ENCODE results near the gene MAN1C1. TPM values are rescaled to one million over a fixed set of nuclear protein-coding genes. Genes with fewer than 3 reads are reported as not detected.

Gene MAN1C1
- total and polyA plus RNA-seq, 2 donors (not counting 3 experiments of a cell fraction or from before 2014, with no cell fraction given): 1.5 to 4.0 TPM

- no peak overlapping the region for H3K4me2 ChIP-seq (ENCODE audit: insufficient read depth, low read length)
- H3K27me3 ChIP-seq (ENCODE audit: control insufficient read depth in 2 of 2, insufficient read depth in 2 of 2, low read length in 2 of 2): no peaks in the 10 kb centered on the region
- ChIA-PET CTCF (interaction anchor here (1.3 kb wide), 1 partner anchor 10 kb away, joined by 5 read pairs; no protein-coding TSS in a partner anchor), POLR2A (no interaction called here)
- dilution Hi-C loops (cut with MboI; ENCODE audit: extremely low pct_ligation_motif_present, low sequenced_read_pairs) (no loop called here), intact Hi-C loops (cut with micrococcal nuclease) (no loop called here)
- no peak overlapping the region for H3K4me3 ChIP-seq (replicated peaks in 1 of 3; ENCODE audit: insufficient read depth in 1 of 3, low read depth in 1 of 3, low read length in 3 of 3)
- no TSS peak for BruUV-seq (replicated peaks)
- no peaks in the 10 kb centered on the region for H3K9me1 ChIP-seq (replicated peaks; ENCODE audit: control insufficient read depth, extremely low read depth, insufficient read depth, low read length)
- no peaks in the 10 kb centered on the region for H3K4me1 ChIP-seq (ENCODE audit: control insufficient read depth, extremely low read depth, insufficient read depth, low read length)
- no peak overlapping the region for H3K9ac ChIP-seq (replicated peaks; ENCODE audit: extremely low read depth, insufficient read depth, low read length)
- H4K20me1 ChIP-seq (replicated peaks; ENCODE audit: control insufficient read depth, extremely low read depth, insufficient read depth, low read length): no peaks in the 10 kb centered on the region
- no peaks in the 10 kb centered on the region for H3K79me2 ChIP-seq (ENCODE audit: control insufficient read depth, insufficient read depth, low read length)
- TF ChIP-seq POLR2A (IDR thresholded peaks at IDR 0.05; ENCODE audit: low read depth, low read length) (no peak), JUN (IDR thresholded peaks at IDR 0.05; ENCODE audit: borderline replicate concordance, insufficient read depth, insufficient read length, low read depth) (no peak), CTCF (IDR thresholded peaks at IDR 0.05; ENCODE audit: extremely low read depth in 1 of 2, insufficient read depth in 1 of 2, low read depth in 1 of 2, low read length in 2 of 2) (no peak)
- no peaks in the 10 kb centered on the region for H3K36me3 ChIP-seq (ENCODE audit: control insufficient read depth in 2 of 2, extremely low read depth in 1 of 2, insufficient read depth in 2 of 2, low read length in 2 of 2)
- H3K9me3 ChIP-seq (replicated peaks; ENCODE audit: control insufficient read depth, insufficient read depth, low read length): no peaks in the 10 kb centered on the region
- FAIRE-seq (no peak), DNase-seq (ENCODE audit: low read depth, low spot score) (no peak)
- H2AFZ ChIP-seq (ENCODE audit: low read depth, low read length): no peak overlapping the region
- H3K27ac ChIP-seq (ENCODE audit: insufficient read depth, low read depth, low read length): no peak overlapping the region
Measured at GRCh38 chr1:25779388-25779787, 162.8 kb downstream of the MAN1C1 start.

GRCh38 chr1:25779894-25780293, 163.3 kb downstream of the MAN1C1 start:
- Histone ChIP-seq H3K79me2 (ENCODE audit: control insufficient read depth, insufficient read depth, low read length) (no peaks in the 10 kb centered on the region), H3K9me1 (replicated peaks; ENCODE audit: control insufficient read depth, extremely low read depth, insufficient read depth, low read length) (no peaks in the 10 kb centered on the region), H3K4me2 (ENCODE audit: insufficient read depth, low read length) (no peak overlapping the region), H3K4me3 (replicated peaks in 1 of 3; ENCODE audit: insufficient read depth in 1 of 3, low read depth in 1 of 3, low read length in 3 of 3) (no peak overlapping the region), H3K9ac (replicated peaks; ENCODE audit: extremely low read depth, insufficient read depth, low read length) (no peak overlapping the region), H3K27me3 (ENCODE audit: control insufficient read depth in 2 of 2, insufficient read depth in 2 of 2, low read length in 2 of 2) (no peaks in the 10 kb centered on the region), H4K20me1 (replicated peaks; ENCODE audit: control insufficient read depth, extremely low read depth, insufficient read depth, low read length) (no peaks in the 10 kb centered on the region), H3K4me1 (ENCODE audit: control insufficient read depth, extremely low read depth, insufficient read depth, low read length) (no peaks in the 10 kb centered on the region), H3K9me3 (replicated peaks; ENCODE audit: control insufficient read depth, insufficient read depth, low read length) (no peaks in the 10 kb centered on the region), H3K27ac (ENCODE audit: insufficient read depth, low read depth, low read length) (no peak overlapping the region), H2AFZ (ENCODE audit: low read depth, low read length) (no peak overlapping the region), H3K36me3 (ENCODE audit: control insufficient read depth in 2 of 2, extremely low read depth in 1 of 2, insufficient read depth in 2 of 2, low read length in 2 of 2) (no peaks in the 10 kb centered on the region)
- intact Hi-C loops (cut with micrococcal nuclease) (no loop called here), dilution Hi-C loops (cut with MboI; ENCODE audit: extremely low pct_ligation_motif_present, low sequenced_read_pairs) (no loop called here)
- POLR2A ChIA-PET: no interaction called here
- CTCF ChIA-PET: interaction anchor here (0.9 to 1.3 kb wide), 2 partner anchors 9 to 161 kb away, joined by 3 to 5 read pairs; no protein-coding TSS in a partner anchor
- TF ChIP-seq CTCF (IDR thresholded peaks at IDR 0.05; ENCODE audit: extremely low read depth in 1 of 2, insufficient read depth in 1 of 2, low read depth in 1 of 2, low read length in 2 of 2) (no peak), JUN (IDR thresholded peaks at IDR 0.05; ENCODE audit: borderline replicate concordance, insufficient read depth, insufficient read length, low read depth) (no peak), MYC (IDR thresholded peaks at IDR 0.05; ENCODE audit: low read depth, low read length) (no peak), GATA2 (IDR thresholded peaks at IDR 0.05; ENCODE audit: insufficient read depth, insufficient read length, low read depth, low read length) (no peak), POLR2AphosphoS5 (IDR thresholded peaks at IDR 0.05; ENCODE audit: insufficient read depth, low read depth, low read length) (no peak), EZH2 (IDR thresholded peaks at IDR 0.05; ENCODE audit: borderline replicate concordance, low read depth, low read length, severe bottlenecking) (no peak), FOS (IDR thresholded peaks at IDR 0.05; ENCODE audit: borderline replicate concordance, insufficient read depth, low read length) (no peak), POLR2A (IDR thresholded peaks at IDR 0.05; ENCODE audit: low read depth, low read length) (no peak), MAX (IDR thresholded peaks at IDR 0.05; ENCODE audit: insufficient read depth, insufficient read length) (no peak)
- no peak for DNase-seq (ENCODE audit: low read depth, low spot score)
- no peak for FAIRE-seq
- no TSS peak for BruUV-seq (replicated peaks)

Data from endothelial cell of umbilical vein (primary cell).